Cardiac muscle cell (in vitro differentiated cells and primary cell): Measurements from ENCODE around the gene KRTAP13-4. TPM values are rescaled to one million over a fixed set of nuclear protein-coding genes. Genes with fewer than 3 reads are reported as not detected.

Source experiments
- DNase-seq, 2 donors: peaks; one replicate each; pipeline versions ENCODE4 v3.0.0 to v3.0.0-alpha.2; 2010 to 2017; ENCODE audit warnings: low read depth in 1 of 2, low spot score in 1 of 2
- H3K27ac ChIP-seq: fragments of 200-600 bp; sonication (generic); 2 replicates; pipeline ENCODE4 v1.5.1; 2016
- H3K27me3 ChIP-seq: fragments of 200-600 bp; sonication (generic); 2 replicates; pipeline ENCODE4 v1.6.0; 2016; ENCODE audit warnings: control low read depth
- H3K36me3 ChIP-seq: fragments of 200-600 bp; sonication (generic); 2 replicates; pipeline ENCODE4 v1.5.1; 2016; ENCODE audit warnings: control low read depth
- H3K4me1 ChIP-seq: fragments of 200-600 bp; sonication (generic); 2 replicates; pipeline ENCODE4 v1.8.1; 2017; ENCODE audit warnings: low read depth, mild to moderate bottlenecking, mixed run types
- H3K4me3 ChIP-seq: fragments of 200-600 bp; sonication (generic); 2 replicates; pipeline ENCODE4 v1.5.1; 2016; ENCODE audit warnings: mild to moderate bottlenecking
- H3K9me3 ChIP-seq: fragments of 200-600 bp; sonication (generic); 2 replicates; pipeline ENCODE4 v1.5.1; 2017; ENCODE audit warnings: low read depth, mild to moderate bottlenecking, control low read depth
- CTCF ChIP-seq: IDR thresholded peaks from 2 replicates; pipeline ENCODE4 v1.5.1; 2012; ENCODE audit warnings: low read depth, mild to moderate bottlenecking, low read length
- polyA plus RNA-seq: library from polyadenylated mRNA; unstranded; fragments of >200 nt; fragmentation: Nextera tagmentation; extraction: Ambion mirVana; gene quantifications from 2 replicates; pipeline ENCODE4 v1.2.1, GENCODE V29; 2016
- total RNA-seq: library from RNA; depleted of rRNA; stranded (reverse); fragments of >200 nt; gene quantifications from 2 replicates; pipeline ENCODE4 v1.2.3, GENCODE V29; 2016

KRTAP13-4 gene
- total and polyA plus RNA-seq, 2 experiments from 2014 or later, result not detected

GRCh38 chr21:30439975-30440374 lies 10.0 kb downstream of the KRTAP13-4 start, which contains the start of gene KRTAP15-1:
Gene KRTAP15-1, plus strand, starts transcription at chr21:30440275. Its CDS starts 53 bp downstream, at chr21:30440328.
- H3K27me3 ChIP-seq, result no peaks in the 10 kb centered on the region
- no peak within 1 kb of the TSS for H3K4me3 ChIP-seq
- no peaks in the 10 kb centered on the region for H3K4me1 ChIP-seq
- no peaks in the 10 kb centered on the region for H3K36me3 ChIP-seq
- H3K9me3 ChIP-seq, result no peaks in the 10 kb centered on the region
- H3K27ac ChIP-seq, result no peak within 1 kb of the TSS
- no peak for DNase-seq
- TF ChIP-seq CTCF, result no peak

- no peak for TF ChIP-seq CTCF
These were observed 13.2 kb downstream of the KRTAP13-4 start for GRCh38 chr21:30443226-30443625.

GRCh38 chr21:30444204-30444603 lies 14.2 kb downstream of the KRTAP13-4 start:
- Histone ChIP-seq H3K27ac (no peak overlapping the region), H3K4me3 (no peak overlapping the region), H3K9me3 (no peaks in the 10 kb centered on the region), H3K27me3 (no peaks in the 10 kb centered on the region), H3K4me1 (no peaks in the 10 kb centered on the region), H3K36me3 (no peaks in the 10 kb centered on the region)
- no peak for TF ChIP-seq CTCF
- DNase-seq, result peak in 1 of 2 donors; percentile 2

More at GRCh38 chr21:30443226-30443625, 13.2 kb downstream of the KRTAP13-4 start:
- Histone ChIP-seq H3K4me3 (no peak overlapping the region), H3K9me3 (no peaks in the 10 kb centered on the region), H3K27me3 (no peaks in the 10 kb centered on the region), H3K4me1 (no peaks in the 10 kb centered on the region), H3K27ac (no peak overlapping the region), H3K36me3 (no peaks in the 10 kb centered on the region)
- DNase-seq, result no peak

GRCh38 chr21:30447056-30447455 lies 17.0 kb downstream of the KRTAP13-4 start:
- no peaks in the 10 kb centered on the region for H3K36me3 ChIP-seq
- no peak for TF ChIP-seq CTCF

GRCh38 chr21:30448514-30448913 lies 18.5 kb downstream of the KRTAP13-4 start:
- no peak for DNase-seq
- no peaks in the 10 kb centered on the region for H3K9me3 ChIP-seq
- no peaks in the 10 kb centered on the region for H3K27me3 ChIP-seq
- no peak for TF ChIP-seq CTCF
- no peak overlapping the region for H3K27ac ChIP-seq
- no peak overlapping the region for H3K4me3 ChIP-seq
- no peaks in the 10 kb centered on the region for H3K36me3 ChIP-seq
- H3K4me1 ChIP-seq, result no peaks in the 10 kb centered on the region

More at GRCh38 chr21:30447056-30447455, 17.0 kb downstream of the KRTAP13-4 start:
- Histone ChIP-seq H3K27me3 (no peaks in the 10 kb centered on the region), H3K9me3 (no peaks in the 10 kb centered on the region), H3K4me1 (no peaks in the 10 kb centered on the region), H3K27ac (no peak overlapping the region), H3K4me3 (no peak overlapping the region)
- DNase-seq, result no peak

GRCh38 chr21:30463713-30464112 lies 33.7 kb downstream of the KRTAP13-4 start:
- peak in 1 of 2 donors; percentile 32 for DNase-seq
- no peaks in the 10 kb centered on the region for H3K4me1 ChIP-seq
- H3K9me3 ChIP-seq, result no peaks in the 10 kb centered on the region
- H3K27me3 ChIP-seq, result no peaks in the 10 kb centered on the region
- TF ChIP-seq CTCF, result no peak
- H3K27ac ChIP-seq, result no peak overlapping the region
- no peaks in the 10 kb centered on the region for H3K36me3 ChIP-seq
- no peak overlapping the region for H3K4me3 ChIP-seq
